ENCODE results near the gene RAB33B.
A peak's percentile ranks its signal among the peaks of the same experiment; 100 is the strongest.

The RAB33B gene

GRCh38 chr4:139511320-139511719 lies 57.4 kb downstream of the RAB33B start:
- DNase-seq = no peak

GRCh38 chr4:139514382-139515059 lies 60.6 kb downstream of the RAB33B start:
- DNase-seq = no peak

DNA sequence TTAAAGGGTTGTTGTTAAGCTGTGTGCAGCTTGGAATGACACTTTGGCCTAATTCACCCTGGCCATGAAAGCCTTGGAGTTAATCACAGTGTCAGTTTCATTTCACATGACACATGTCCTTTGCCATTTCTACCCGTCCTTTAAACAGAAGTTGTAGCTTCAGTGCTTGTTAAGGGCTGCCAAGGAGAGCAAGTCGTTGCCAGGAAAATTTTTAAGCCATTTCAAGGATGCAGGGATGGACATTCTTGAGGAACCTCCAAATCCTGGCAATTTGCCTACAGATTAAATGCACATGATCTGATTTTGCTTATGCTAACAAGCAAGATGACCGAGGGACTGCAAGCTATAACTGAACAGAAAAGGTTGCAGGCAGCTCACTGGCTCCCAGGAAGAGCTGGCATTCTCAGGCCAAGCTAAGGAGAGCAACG lies 61.6 kb downstream of the RAB33B start:
- no peak for DNase-seq

DNA sequence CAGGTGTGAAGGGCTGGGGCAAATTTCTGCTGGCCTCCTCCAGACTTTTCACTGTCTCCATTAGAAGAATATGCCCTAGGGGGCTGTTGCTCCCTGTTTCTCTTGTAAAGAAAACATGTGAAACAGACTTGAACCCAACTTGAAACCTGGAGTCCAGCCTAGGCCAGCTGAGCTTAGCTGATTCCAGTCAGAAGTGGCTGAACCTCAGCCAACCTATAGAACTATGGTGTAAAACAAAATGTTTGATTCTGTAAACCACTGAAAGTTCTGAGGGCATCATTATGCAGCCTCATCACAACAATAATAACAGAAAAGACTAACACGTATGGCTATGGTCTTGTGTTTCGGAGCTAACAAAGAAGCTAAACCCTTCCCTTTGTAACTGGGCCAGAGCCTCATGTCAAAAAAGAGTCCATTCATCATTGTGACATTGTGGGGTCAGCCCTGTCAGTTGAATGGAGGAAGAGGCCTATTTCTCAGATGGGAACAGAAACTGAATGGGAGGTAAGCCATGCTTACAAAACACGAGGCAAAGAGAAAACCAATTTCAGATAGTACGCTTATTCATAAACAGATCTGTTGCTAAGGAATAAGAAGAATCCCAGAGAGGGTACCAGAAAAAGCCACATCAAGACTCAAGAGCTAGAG lies 68.0 kb downstream of the RAB33B start:
- DNase-seq = no peak

- DNase-seq = no peak
Measured at GRCh38 chr4:139522457-139522856, 68.5 kb downstream of the RAB33B start.

GRCh38 chr4:139523076-139523475 lies 69.2 kb downstream of the RAB33B start:
- DNase-seq = no peak

DNA sequence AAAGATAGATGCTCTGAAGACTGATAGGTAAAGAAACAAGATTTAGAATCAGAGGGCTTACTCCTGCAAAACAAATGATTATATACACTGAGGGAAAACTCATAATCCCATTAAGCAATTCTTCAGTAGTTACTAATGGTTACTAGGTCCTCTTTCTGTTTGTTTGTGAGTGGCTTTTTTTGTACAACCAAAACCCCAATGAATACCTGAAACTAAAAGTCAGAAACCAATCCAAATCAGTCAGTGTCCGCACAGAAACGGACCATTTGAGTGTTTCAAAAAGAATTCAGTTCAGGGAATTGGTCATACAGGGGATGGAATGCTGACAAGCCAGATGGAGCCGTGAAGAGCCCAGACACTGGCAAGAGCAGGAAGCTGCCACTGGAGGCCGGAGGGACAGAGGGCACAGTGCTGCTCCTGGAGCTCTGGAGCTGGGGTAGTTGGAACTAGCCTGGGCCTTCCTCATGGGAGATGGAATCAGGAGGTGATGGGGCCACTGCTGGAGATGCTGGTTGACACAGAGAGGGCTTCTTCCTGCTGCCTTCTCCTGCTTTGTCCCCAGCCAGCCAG lies 70.2 kb downstream of the RAB33B start:
- no peak for DNase-seq

- DNase-seq = peak; percentile 15
Measured at GRCh38 chr4:139525414-139525813, 71.5 kb downstream of the RAB33B start.
